HepG2 (cell line): Measurements from ENCODE around the gene BMPR2. TPM values are rescaled to one million over a fixed set of nuclear protein-coding genes. Genes with fewer than 3 reads are reported as not detected.

Experiments
- ATF7 ChIP-seq, 2 experiments: fragments of 450-650 bp in 1 of 2; sonication (generic) in 1 of 2; formaldehyde crosslinking in 1 of 2; IDR thresholded peaks; 2 replicates each; pipeline versions ENCODE4 v1.4.0 to v1.6.1; 2016 to 2020; ENCODE audit warnings: antibody characterized with exemption in 1 of 2, mild to moderate bottlenecking in 1 of 2, missing genetic modification reagents in 1 of 2
- DR1 ChIP-seq: sonication (generic); formaldehyde crosslinking; IDR thresholded peaks from 2 replicates; pipeline ENCODE4 v1.8.0; 2021; ENCODE audit warnings: mild to moderate bottlenecking, missing genetic modification reagents, inconsistent platforms
- ELF1 ChIP-seq: sonication (generic); formaldehyde crosslinking; IDR thresholded peaks from 2 replicates; pipeline ENCODE4 v1.4.0; 2020; ENCODE audit warnings: missing genetic modification reagents
- ERF ChIP-seq: IDR thresholded peaks from 2 replicates; pipeline ENCODE4 v1.6.1; 2018; ENCODE audit warnings: missing biosample characterization, missing genetic modification reagents
- HDAC2 ChIP-seq: sonication (generic); formaldehyde crosslinking; IDR thresholded peaks from 2 replicates; pipeline ENCODE4 v1.4.0; 2020; ENCODE audit warnings: missing genetic modification reagents
- HMG20B ChIP-seq: conservative IDR thresholded peaks from 2 replicates; pipeline ENCODE4 v1.6.1; 2016; ENCODE audit warnings: missing genetic modification reagents, missing compliant biosample characterization
- HNRNPUL1 ChIP-seq: fragments of 200-400 bp; formaldehyde crosslinking; IDR thresholded peaks from 2 replicates; pipeline ENCODE4 v1.6.1; 2017; ENCODE audit warnings: low read depth, mild to moderate bottlenecking, low read length, moderate library complexity
- HOXA5 ChIP-seq: sonication (generic); formaldehyde crosslinking; IDR thresholded peaks from 2 replicates; pipeline ENCODE4 v1.4.0; 2020; ENCODE audit warnings: missing genetic modification reagents
- KAT7 ChIP-seq: IDR thresholded peaks from 2 replicates; pipeline ENCODE4 v1.6.1; 2018; ENCODE audit warnings: borderline replicate concordance, missing compliant biosample characterization
- KDM5B ChIP-seq: sonication (generic); formaldehyde crosslinking; IDR thresholded peaks from 2 replicates; pipeline ENCODE4 v1.4.0; 2020; ENCODE audit warnings: missing genetic modification reagents, mild to moderate bottlenecking, borderline replicate concordance
- MBD4 ChIP-seq: IDR thresholded peaks from 2 replicates; pipeline ENCODE4 v1.6.1; 2012; ENCODE audit warnings: low read length, inconsistent platforms, borderline replicate concordance
- MXI1 ChIP-seq: IDR thresholded peaks from 3 replicates; pipeline ENCODE4 v1.6.1; 2012; ENCODE audit warnings: low read depth, low read length, inconsistent platforms, borderline replicate concordance
- NFKB2 ChIP-seq: sonication (generic); formaldehyde crosslinking; IDR thresholded peaks from 2 replicates; pipeline ENCODE4 v1.4.0; 2020; ENCODE audit warnings: missing genetic modification reagents, borderline replicate concordance
- RXRB ChIP-seq: IDR thresholded peaks from 2 replicates; pipeline ENCODE4 v1.6.1; 2016; ENCODE audit warnings: borderline replicate concordance, missing genetic modification reagents, missing compliant biosample characterization
- ZBTB7A ChIP-seq: sonication (generic); formaldehyde crosslinking; IDR thresholded peaks from 2 replicates; pipeline ENCODE4 v1.8.0; 2022; ENCODE audit warnings: mild to moderate bottlenecking, missing genetic modification reagents
- ZFAT ChIP-seq: sonication (generic); formaldehyde crosslinking; conservative IDR thresholded peaks from 2 replicates; pipeline ENCODE4 v1.8.1; 2023; ENCODE audit warnings: missing genetic modification reagents, inconsistent platforms
- ZNF607 ChIP-seq: sonication (generic); formaldehyde crosslinking; IDR thresholded peaks from 2 replicates; pipeline ENCODE4 v1.5.1; 2020; ENCODE audit warnings: missing genetic modification reagents, mild to moderate bottlenecking, borderline replicate concordance
- ZNF672 ChIP-seq: sonication (generic); formaldehyde crosslinking; IDR thresholded peaks from 2 replicates; pipeline ENCODE4 v1.8.1; 2022; ENCODE audit warnings: missing genetic modification reagents
- polyA plus RNA-seq, 8 experiments: library from polyadenylated mRNA; depleted of rRNA in 3 of 8; stranded (reverse) in 7 of 8; unstranded in 1 of 8; fragments of >200 nt; fragmentation: Illumina TruSeq in 4 of 8; extraction: Trizol in 4 of 8; gene quantifications; 2 replicates each; pipeline versions ENCODE4 v1.2.1 to v1.2.3, GENCODE V29; 2011 to 2016; ENCODE audit warnings: low read depth in 4 of 8, missing spikeins in 1 of 8, mixed read lengths in 1 of 8; ENCODE audit not compliant: insufficient read depth in 1 of 8
- total RNA-seq, 5 experiments: library from RNA; depleted of rRNA; stranded (reverse); fragments of >200 nt; fragmentation: Illumina TruSeq; extraction: Trizol; gene quantifications; 2 replicates each; pipeline ENCODE4 v1.2.3, GENCODE V29; 2016; ENCODE audit warnings: low read depth in 1 of 5
- TF ChIP-seq, protein P1 (sequence below): sonication (generic); formaldehyde crosslinking; IDR thresholded peaks from 2 replicates; pipeline ENCODE4 v1.4.0; 2020; ENCODE audit warnings: missing genetic modification reagents, borderline replicate concordance
- TF ChIP-seq, protein P2 (sequence below): sonication (generic); formaldehyde crosslinking; IDR thresholded peaks from 2 replicates; pipeline ENCODE4 v1.5.0; 2020; ENCODE audit warnings: missing genetic modification reagents, mild to moderate bottlenecking, borderline replicate concordance
- TF ChIP-seq, protein P3 (sequence below): sonication (generic); formaldehyde crosslinking; IDR thresholded peaks from 2 replicates; pipeline ENCODE4 v1.4.0; 2020; ENCODE audit warnings: missing genetic modification reagents
- TF ChIP-seq, protein P4 (sequence below): sonication (generic); formaldehyde crosslinking; IDR thresholded peaks from 2 replicates; pipeline ENCODE4 v1.4.0; 2020; ENCODE audit warnings: missing genetic modification reagents

Gene BMPR2
- total and polyA plus RNA-seq, 2 of the 13 experiments (the other 11 are each of a cell fraction or from before 2014, with no cell fraction given), result 5.5 to 10.3 TPM

DNA sequence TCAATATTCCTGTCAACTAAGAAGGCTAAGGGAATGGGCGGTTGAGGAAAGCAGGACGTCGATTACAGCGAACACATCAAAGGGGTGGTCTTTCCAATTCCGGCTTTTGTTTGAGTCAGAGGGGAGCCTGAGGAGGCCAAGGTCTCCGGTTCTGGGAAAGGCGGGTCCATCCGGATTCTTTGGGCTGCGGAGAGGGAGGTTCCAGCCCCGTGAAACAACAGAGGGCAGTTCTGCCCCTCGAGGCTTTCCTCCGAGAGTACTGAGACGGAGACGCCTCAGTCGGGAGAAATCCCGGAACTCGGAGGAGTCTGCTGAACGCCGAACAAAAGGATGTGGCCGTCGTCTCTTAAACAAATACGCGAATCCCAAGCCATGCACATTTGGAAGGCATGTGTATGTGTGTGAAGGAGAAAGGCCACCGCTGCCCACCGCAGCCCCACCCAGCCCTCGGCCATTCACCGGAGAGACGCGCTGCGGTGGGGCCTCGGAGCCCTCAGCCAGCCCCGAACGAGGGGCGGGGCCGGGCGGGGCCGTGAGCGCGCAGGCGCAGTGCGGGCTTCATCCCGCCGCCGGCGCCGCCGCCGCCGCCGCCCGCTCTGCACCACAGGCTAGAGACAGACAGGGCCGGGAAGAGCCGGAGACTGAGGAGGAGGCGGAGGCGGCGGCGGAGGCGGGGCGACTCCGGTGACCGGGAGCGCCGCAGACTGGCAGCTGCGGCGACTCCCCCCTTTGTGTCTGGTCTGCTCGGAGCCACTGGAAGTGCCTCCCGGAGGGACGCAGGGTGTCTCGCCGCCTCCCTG is at the start of gene BMPR2 (continued):
- TF ChIP-seq ZNF607 (CRISPR knock-in tag) (peak; percentile 65; the same call in 1 of the 2 replicates), MBD4 (no peak), ZNF672 (CRISPR knock-in tag) (no peak), NFKB2 (CRISPR knock-in tag) (no peak; the same call in 1 of the 2 replicates), RXRB (CRISPR knock-in tag) (peak; percentile 75), ERF (CRISPR knock-in tag) (peak; percentile 84), ATF7 (IDR thresholded peaks at IDR 0.05) (no peak), ATF7 (CRISPR knock-in tag; IDR thresholded peaks at IDR 0.05) (0 out of 2 replicates have a peak, but pooled peaks have one; percentile 14), ZFAT (CRISPR knock-in tag) (no peak), HMG20B (CRISPR knock-in tag) (no peak; the same call in 1 of the 2 replicates), DR1 (peak; percentile 51; the same call in 1 of the 2 replicates), KAT7 (CRISPR knock-in tag) (peak; percentile 77; the same call in 1 of the 2 replicates), MXI1 (peak; percentile 57; the same call in 1 of the 3 replicates), ZBTB7A (CRISPR knock-in tag) (no peak; the same call in 1 of the 2 replicates), HDAC2 (CRISPR knock-in tag) (peak; percentile 68; the same call in 1 of the 2 replicates), HNRNPUL1 (no peak), KDM5B (CRISPR knock-in tag) (no peak), HOXA5 (CRISPR knock-in tag) (peak; percentile 69; the same call in 1 of the 2 replicates), ELF1 (CRISPR knock-in tag) (peak; percentile 62)
- TF ChIP-seq, protein P1, sequence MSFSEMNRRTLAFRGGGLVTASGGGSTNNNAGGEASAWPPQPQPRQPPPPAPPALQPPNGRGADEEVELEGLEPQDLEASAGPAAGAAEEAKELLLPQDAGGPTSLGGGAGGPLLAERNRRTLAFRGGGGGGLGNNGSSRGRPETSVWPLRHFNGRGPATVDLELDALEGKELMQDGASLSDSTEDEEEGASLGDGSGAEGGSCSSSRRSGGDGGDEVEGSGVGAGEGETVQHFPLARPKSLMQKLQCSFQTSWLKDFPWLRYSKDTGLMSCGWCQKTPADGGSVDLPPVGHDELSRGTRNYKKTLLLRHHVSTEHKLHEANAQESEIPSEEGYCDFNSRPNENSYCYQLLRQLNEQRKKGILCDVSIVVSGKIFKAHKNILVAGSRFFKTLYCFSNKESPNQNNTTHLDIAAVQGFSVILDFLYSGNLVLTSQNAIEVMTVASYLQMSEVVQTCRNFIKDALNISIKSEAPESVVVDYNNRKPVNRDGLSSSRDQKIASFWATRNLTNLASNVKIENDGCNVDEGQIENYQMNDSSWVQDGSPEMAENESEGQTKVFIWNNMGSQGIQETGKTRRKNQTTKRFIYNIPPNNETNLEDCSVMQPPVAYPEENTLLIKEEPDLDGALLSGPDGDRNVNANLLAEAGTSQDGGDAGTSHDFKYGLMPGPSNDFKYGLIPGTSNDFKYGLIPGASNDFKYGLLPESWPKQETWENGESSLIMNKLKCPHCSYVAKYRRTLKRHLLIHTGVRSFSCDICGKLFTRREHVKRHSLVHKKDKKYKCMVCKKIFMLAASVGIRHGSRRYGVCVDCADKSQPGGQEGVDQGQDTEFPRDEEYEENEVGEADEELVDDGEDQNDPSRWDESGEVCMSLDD (CRISPR knock-in tag), result 0 out of 2 replicates have a peak, but pooled peaks have one; percentile 10
- TF ChIP-seq, protein P2, sequence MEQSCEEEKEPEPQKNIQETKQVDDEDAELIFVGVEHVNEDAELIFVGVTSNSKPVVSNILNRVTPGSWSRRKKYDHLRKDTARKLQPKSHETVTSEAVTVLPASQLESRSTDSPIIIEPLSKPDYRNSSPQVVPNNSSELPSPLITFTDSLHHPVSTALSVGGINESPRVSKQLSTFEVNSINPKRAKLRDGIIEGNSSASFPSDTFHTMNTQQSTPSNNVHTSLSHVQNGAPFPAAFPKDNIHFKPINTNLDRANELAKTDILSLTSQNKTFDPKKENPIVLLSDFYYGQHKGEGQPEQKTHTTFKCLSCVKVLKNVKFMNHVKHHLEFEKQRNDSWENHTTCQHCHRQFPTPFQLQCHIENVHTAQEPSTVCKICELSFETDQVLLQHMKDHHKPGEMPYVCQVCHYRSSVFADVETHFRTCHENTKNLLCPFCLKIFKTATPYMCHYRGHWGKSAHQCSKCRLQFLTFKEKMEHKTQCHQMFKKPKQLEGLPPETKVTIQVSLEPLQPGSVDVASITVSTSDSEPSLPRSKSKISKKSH (CRISPR knock-in tag), result no peak
- TF ChIP-seq, protein P3, sequence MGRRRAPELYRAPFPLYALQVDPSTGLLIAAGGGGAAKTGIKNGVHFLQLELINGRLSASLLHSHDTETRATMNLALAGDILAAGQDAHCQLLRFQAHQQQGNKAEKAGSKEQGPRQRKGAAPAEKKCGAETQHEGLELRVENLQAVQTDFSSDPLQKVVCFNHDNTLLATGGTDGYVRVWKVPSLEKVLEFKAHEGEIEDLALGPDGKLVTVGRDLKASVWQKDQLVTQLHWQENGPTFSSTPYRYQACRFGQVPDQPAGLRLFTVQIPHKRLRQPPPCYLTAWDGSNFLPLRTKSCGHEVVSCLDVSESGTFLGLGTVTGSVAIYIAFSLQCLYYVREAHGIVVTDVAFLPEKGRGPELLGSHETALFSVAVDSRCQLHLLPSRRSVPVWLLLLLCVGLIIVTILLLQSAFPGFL (CRISPR knock-in tag), result no peak
- TF ChIP-seq, protein P4, sequence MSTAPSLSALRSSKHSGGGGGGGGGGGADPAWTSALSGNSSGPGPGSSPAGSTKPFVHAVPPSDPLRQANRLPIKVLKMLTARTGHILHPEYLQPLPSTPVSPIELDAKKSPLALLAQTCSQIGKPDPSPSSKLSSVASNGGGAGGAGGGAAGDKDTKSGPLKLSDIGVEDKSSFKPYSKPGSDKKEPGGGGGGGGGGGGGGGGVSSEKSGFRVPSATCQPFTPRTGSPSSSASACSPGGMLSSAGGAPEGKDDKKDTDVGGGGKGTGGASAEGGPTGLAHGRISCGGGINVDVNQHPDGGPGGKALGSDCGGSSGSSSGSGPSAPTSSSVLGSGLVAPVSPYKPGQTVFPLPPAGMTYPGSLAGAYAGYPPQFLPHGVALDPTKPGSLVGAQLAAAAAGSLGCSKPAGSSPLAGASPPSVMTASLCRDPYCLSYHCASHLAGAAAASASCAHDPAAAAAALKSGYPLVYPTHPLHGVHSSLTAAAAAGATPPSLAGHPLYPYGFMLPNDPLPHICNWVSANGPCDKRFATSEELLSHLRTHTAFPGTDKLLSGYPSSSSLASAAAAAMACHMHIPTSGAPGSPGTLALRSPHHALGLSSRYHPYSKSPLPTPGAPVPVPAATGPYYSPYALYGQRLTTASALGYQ (CRISPR knock-in tag), result peak; percentile 4; the same call in 1 of the 2 replicates
